ENCODE results near the gene BIRC2. TPM values are rescaled to one million over a fixed set of nuclear protein-coding genes. Genes with fewer than 3 reads are reported as not detected.

BIRC2 gene
- total RNA-seq, 2 donors from 2014 or later = 27.3 to 60.9 TPM

DNA sequence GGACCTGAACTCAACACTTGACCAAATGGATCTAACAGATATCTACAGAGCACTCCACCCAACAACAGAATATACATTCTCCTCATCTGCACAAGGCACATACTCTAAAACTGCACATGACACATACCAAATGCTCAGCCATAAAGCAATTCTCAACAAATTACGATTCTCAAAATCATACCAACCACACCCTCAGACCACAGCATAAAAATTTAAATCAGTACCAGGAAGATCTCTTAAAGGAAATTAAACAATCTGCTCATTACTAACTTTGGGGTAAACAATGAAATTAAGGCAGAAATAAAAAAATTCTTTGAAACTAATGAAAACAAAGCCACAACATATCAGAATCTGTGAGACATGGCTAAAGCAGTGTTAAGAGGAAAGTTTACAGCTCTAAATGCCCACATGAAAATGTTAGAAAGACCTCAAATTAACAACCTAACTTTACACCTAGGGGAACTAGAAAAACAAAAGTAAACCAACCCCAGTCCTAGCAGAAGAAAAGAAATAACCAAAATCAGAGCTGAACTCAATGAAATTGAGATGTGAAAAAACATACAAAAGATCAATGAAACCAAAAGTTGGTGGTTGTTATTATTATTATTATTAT lies 68.4 kb downstream of the BIRC2 start:
- Mint-ChIP-seq H3K9me3 (peaks cover 6% of the 10 kb centered on the region), H3K36me3 (ENCODE audit: low read depth) (peaks cover 54% of the 10 kb centered on the region), H3K27ac (peak overlapping the region; percentile 63), H3K4me1 (peaks cover 82% of the 10 kb centered on the region), H3K4me3 (peak overlapping the region; percentile 65), H3K27me3 (no peaks in the 10 kb centered on the region)
- peak; percentile 56 for ATAC-seq (replicated peaks)

DNA sequence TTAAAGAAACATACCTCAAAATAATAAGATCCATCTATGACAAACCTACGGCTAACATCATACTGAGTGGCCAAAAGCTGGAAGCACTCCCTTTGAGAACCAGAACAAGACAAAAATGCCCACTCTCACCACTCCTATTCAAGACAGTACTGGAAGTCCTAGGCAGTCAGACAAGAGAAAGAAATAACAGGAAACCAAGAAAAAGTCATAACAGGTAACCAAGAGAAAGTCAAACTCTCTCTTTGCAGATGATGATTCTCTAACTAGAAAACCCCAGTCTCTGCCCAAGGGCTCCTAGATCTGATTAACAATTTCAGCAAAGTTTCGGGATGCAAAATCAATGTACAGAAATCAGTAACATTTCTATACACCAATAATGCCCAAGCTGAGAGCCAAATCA lies 70.0 kb downstream of the BIRC2 start:
- ATAC-seq (replicated peaks) = peak; percentile 87
- Mint-ChIP-seq H3K27ac (peak overlapping the region; percentile 63), H3K9me3 (peaks cover 6% of the 10 kb centered on the region), H3K27me3 (no peaks in the 10 kb centered on the region), H3K36me3 (ENCODE audit: low read depth) (peaks cover 48% of the 10 kb centered on the region), H3K4me1 (peaks cover 72% of the 10 kb centered on the region), H3K4me3 (peak overlapping the region; percentile 65)

DNA sequence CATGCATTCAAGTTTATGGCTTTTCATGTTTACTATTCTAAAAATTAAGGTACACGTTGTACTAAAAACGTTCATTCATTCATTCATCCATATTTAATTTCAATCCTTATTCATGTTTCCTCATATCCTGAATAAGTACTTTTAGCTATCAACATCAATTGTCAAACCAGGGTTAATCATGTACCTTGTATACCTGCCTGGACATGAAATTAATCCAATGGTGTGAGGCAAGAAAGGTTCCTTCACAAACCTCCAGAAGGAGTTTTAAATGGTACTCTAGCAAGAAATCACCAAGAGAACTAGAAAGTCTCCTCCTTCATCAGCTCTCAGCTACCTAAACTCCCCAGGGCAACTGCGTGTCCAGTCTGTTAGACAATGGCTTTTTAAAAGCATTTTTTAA lies 72.2 kb downstream of the BIRC2 start:
- peaks cover 2% of the 10 kb centered on the region for H3K9me3 Mint-ChIP-seq
- no peak for ATAC-seq (replicated peaks)
- H3K36me3 Mint-ChIP-seq (ENCODE audit: low read depth) = peaks cover 46% of the 10 kb centered on the region
- H3K27ac Mint-ChIP-seq = no peak overlapping the region
- H3K4me1 Mint-ChIP-seq = peaks cover 76% of the 10 kb centered on the region
- no peaks in the 10 kb centered on the region for H3K27me3 Mint-ChIP-seq
- H3K4me3 Mint-ChIP-seq = no peak overlapping the region

DNA sequence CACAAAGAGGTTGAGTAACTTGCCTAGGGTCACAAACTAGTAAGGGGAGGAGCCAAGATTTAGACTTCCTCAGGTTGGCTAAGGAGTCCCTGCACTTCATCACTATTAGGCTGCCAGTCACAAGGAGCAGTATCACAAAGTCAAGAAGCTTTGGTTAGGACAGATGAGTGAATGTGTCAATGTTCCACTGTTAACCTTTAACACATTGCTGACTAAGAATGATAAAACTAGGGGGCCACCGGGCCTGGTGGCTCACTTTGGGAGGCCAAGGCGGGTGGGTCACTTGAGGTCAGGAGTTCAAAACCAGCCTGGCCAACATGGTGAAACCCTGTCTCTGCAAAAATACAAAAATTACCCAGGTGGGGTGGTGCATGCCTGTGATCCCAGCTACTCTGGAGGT lies 73.5 kb downstream of the BIRC2 start:
- H3K27ac Mint-ChIP-seq = peak overlapping the region; percentile 26
- ATAC-seq (replicated peaks) = peak; percentile 62

DNA sequence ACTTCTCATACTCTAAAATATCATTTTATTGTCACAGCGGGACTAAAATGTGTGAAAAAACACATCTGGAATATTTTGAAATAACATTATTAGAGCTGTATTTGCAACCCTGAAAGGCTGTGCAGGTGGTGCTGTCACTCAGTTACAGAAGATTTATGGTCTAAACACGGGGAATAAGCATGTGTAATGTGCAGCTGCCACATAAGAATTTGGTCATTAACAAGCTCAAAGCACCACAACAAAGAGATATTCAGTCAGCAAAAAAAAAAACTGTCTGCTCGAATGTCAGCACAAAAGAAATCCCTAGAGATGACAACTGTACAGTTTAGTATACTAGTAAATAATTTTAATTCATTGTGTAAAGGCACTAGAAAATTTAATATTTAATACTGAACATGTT lies 74.2 kb downstream of the BIRC2 start:
- Mint-ChIP-seq H3K27ac (peak overlapping the region; percentile 26), H3K27me3 (no peaks in the 10 kb centered on the region), H3K4me3 (peak overlapping the region; percentile 29), H3K4me1 (peaks cover 70% of the 10 kb centered on the region), H3K36me3 (ENCODE audit: low read depth) (peaks cover 60% of the 10 kb centered on the region), H3K9me3 (no peaks in the 10 kb centered on the region)
- ATAC-seq (replicated peaks) = no peak

More for the DNA sequence above, 73.5 kb downstream of the BIRC2 start:
- peaks cover 53% of the 10 kb centered on the region for H3K36me3 Mint-ChIP-seq (ENCODE audit: low read depth)
- H3K4me1 Mint-ChIP-seq = peaks cover 69% of the 10 kb centered on the region
- no peaks in the 10 kb centered on the region for H3K27me3 Mint-ChIP-seq
- peak overlapping the region; percentile 29 for H3K4me3 Mint-ChIP-seq
- no peaks in the 10 kb centered on the region for H3K9me3 Mint-ChIP-seq

DNA sequence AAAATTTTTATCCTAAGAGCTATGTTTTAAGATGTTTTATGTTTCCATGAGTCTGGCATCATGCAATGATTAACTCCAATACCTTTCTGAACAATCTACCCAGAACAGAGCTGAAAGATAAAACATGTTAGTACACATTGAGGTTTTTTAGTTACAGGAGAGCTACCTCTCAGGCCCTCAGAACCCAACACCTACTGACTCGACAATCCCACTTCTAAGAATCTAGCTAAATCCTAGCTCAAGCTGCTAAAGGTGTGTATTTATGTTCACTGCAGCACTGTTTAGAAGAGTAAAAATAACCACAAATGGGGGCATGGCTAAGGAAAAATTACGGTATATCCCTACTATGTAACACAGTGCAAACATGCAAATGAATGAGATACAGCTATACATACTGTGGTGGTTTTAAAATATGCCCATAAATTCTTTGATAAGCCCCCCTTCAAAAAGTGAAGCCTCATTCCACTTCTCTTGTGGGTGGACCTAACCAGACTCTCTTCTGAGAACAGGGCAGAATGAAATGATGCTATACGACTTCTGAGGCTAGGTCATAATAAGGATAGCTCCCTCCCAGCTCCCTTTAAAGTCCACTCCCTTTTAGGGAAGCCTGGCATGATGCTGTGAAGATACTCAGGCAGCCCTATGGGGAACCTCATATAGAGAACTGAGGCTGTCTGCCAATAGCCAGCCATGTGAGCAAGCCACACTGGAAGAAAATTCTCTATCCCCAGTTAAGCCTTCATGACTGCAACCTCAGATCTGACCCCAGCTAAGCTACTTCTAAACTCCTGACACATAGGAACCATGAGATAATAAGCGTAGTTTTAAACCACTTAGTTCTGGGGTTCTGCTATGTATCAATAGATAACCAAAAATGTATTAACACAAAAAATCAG lies 76.1 kb downstream of the BIRC2 start:
- peak overlapping the region; percentile 2 for H3K27ac Mint-ChIP-seq
- no peaks in the 10 kb centered on the region for H3K9me3 Mint-ChIP-seq
- ATAC-seq (replicated peaks) = peak; percentile 27
- peaks cover 63% of the 10 kb centered on the region for H3K36me3 Mint-ChIP-seq (ENCODE audit: low read depth)
- H3K4me1 Mint-ChIP-seq = peaks cover 60% of the 10 kb centered on the region
- no peaks in the 10 kb centered on the region for H3K27me3 Mint-ChIP-seq
- H3K4me3 Mint-ChIP-seq = peak overlapping the region; percentile 45

DNA sequence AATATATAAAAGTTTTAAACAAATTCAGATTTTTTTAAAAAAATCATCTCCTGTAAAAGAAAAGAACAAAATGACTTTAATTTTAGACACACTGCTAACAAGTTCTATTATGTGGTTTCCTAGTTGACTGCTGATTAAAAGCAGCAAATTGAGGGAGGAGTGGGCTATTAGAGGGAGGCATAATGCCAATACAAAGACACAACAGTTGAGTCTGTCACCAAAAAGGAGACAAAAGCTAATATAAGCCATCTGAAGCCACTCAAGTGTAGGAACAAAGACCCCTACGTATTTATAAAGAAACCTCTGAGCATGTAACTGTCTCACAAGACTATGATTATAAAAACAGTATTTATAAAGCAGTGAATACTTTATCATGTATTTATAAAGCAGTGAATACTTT lies 76.9 kb downstream of the BIRC2 start:
- Mint-ChIP-seq H3K27me3 (no peaks in the 10 kb centered on the region), H3K9me3 (no peaks in the 10 kb centered on the region), H3K4me3 (no peak overlapping the region), H3K4me1 (peaks cover 53% of the 10 kb centered on the region), H3K36me3 (ENCODE audit: low read depth) (peaks cover 62% of the 10 kb centered on the region), H3K27ac (no peak overlapping the region)
- no peak for ATAC-seq (replicated peaks)

DNA sequence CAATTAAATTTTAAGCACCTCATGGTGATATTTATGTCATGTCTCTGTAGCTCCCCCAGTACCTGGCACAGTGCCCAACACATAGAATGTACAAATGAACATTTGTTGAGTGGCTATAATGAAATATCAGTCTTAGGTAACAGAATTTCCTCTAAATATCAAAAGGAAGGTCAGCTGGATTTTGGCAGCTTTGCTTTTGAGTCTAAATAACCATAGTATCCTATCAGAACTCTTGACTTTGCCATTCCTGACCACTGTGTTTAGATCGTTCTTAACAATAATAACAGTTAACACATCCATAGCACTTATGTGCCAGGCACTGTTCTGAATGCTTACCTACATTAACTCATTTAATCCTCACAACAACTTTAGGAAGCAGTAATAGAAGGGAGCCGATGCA lies 79.0 kb downstream of the BIRC2 start:
- Mint-ChIP-seq H3K36me3 (ENCODE audit: low read depth) (peaks cover 74% of the 10 kb centered on the region), H3K4me1 (peaks cover 62% of the 10 kb centered on the region), H3K4me3 (peak overlapping the region; percentile 22), H3K27ac (no peak overlapping the region), H3K27me3 (no peaks in the 10 kb centered on the region), H3K9me3 (no peaks in the 10 kb centered on the region)
- ATAC-seq (replicated peaks) = no peak

DNA sequence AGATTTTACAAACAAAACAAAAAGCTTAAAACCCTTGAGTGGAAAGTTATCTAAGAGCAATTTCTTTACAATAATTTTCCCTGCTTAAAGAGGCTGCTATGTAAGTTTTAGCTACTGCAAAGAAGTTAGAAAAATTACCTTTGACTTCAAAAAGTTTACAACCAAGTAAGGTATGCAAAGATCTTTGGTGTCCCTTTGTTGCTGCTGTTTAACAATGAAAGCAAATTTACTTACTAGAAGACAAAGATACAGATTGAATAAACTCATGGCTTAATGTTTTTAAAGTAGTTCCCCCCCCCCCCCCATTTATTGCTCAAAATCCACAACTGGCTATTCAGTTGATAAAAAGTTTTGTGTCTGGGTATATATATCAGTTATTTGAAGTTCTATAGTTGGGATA lies 79.6 kb downstream of the BIRC2 start:
- peak overlapping the region; percentile 81 for H3K27ac Mint-ChIP-seq
- no peak for ATAC-seq (replicated peaks)
- no peak overlapping the region for H3K4me3 Mint-ChIP-seq
- no peaks in the 10 kb centered on the region for H3K27me3 Mint-ChIP-seq
- H3K36me3 Mint-ChIP-seq (ENCODE audit: low read depth) = peaks cover 76% of the 10 kb centered on the region
- H3K4me1 Mint-ChIP-seq = peaks cover 66% of the 10 kb centered on the region
- H3K9me3 Mint-ChIP-seq = no peaks in the 10 kb centered on the region

DNA sequence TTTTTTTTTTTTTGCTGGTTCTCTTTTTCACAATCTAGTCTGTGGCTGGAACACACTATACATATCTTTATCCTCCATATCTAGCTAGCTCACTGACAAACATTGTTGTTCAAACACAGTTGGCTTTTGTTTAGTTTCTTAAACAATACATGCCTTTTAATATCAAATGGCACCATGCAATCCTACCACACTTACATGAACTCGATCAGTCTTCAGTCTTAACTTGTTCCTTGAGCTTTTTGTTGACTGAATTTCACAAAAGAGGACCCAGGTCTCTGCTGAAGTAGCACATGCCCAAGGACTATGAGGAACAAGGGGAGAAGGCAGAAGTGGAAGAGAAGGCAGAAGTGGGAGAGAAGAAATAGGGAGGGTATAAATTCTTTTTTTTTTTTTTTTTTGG lies 80.1 kb downstream of the BIRC2 start:
- H3K4me1 Mint-ChIP-seq = peaks cover 67% of the 10 kb centered on the region
- no peak for ATAC-seq (replicated peaks)
- H3K36me3 Mint-ChIP-seq (ENCODE audit: low read depth) = peaks cover 81% of the 10 kb centered on the region
- H3K4me3 Mint-ChIP-seq = peak overlapping the region; percentile 20
- no peaks in the 10 kb centered on the region for H3K27me3 Mint-ChIP-seq
- peaks cover 3% of the 10 kb centered on the region for H3K9me3 Mint-ChIP-seq
- peak overlapping the region; percentile 81 for H3K27ac Mint-ChIP-seq

Other genes with a start within 250 kb of the BIRC2 start
- gene YAP1, start 236.8 kb upstream of the BIRC2 start, total RNA-seq = under 1 TPM; 0.30 to 0.98 TPM
- gene BIRC3, start 29.7 kb upstream of the BIRC2 start, total RNA-seq = 100 to 1,000 TPM; 124 to 355 TPM
- 100 to 1,000 TPM; 140 to 209 TPM for gene TMEM123, start 105.6 kb downstream of the BIRC2 start, total RNA-seq
- not detected for gene MMP7, start 183.5 kb downstream of the BIRC2 start, total RNA-seq